ENCODE data around the gene MGAT5.

Gene MGAT5

DNA sequence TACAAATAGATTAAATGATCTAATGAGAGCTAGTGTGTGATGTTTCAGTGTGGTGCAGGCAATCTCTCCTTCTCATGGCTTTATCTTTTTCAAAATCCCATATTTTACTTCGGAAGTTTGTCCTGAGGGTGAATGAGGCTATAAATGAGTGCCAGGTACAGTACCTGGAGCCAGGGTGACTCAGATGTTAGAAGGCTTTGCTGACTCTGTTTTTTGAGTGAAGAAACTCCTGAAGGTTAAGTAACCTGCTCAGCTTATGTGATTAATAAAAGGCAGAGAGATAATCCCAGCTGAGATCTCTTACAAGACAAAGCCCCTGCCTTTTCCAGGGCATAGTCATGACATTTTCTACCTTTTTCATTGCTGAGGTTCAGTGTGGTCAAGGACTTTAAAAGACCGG is 52.6 kb downstream of the MGAT5 start:
- no peak for DNase-seq

GRCh38 chr2:134307334-134307733 is 53.5 kb downstream of the MGAT5 start:
- no peak for DNase-seq

DNA sequence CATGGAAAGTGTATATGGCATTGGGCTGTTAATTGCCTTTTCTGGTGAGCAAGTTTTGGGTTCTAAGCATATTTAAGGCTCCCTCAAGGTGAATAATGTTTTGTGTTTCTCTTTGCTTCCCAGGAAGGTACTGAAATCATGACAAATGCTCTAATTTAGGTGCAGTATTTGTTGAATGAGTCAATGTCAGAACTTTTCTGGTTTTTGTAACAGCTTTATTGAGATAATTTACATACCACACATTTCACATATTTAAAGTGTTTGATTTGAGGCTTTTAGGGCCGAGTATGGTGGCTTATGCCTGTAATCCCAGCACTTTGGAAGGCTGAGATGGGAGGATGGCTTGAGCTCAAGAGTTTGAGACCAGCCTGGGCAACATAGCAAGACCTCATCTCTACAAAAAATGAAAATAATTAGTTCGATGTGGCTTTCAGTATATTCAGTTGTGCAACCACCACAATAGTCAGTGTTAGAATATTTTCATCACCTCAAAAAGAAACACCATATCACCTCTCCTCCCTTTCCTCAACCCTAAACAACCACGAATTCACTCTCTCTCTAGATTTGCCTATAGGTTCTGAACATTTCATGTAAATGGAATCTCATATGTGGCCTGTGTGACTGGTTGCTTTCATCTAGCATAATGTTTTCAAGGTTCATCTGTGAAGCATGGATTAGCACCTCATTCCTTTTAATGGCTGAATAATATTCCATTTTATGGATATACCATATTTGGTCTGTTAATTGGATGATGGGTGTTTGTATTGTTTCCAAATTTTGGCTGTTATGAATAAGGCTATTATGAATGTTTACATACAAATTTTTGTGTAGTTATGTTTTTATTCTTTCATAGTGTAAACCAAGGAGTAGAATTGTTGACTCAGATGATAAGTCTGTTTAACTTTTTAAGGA is 54.9 kb downstream of the MGAT5 start:
- DNase-seq: no peak

DNA sequence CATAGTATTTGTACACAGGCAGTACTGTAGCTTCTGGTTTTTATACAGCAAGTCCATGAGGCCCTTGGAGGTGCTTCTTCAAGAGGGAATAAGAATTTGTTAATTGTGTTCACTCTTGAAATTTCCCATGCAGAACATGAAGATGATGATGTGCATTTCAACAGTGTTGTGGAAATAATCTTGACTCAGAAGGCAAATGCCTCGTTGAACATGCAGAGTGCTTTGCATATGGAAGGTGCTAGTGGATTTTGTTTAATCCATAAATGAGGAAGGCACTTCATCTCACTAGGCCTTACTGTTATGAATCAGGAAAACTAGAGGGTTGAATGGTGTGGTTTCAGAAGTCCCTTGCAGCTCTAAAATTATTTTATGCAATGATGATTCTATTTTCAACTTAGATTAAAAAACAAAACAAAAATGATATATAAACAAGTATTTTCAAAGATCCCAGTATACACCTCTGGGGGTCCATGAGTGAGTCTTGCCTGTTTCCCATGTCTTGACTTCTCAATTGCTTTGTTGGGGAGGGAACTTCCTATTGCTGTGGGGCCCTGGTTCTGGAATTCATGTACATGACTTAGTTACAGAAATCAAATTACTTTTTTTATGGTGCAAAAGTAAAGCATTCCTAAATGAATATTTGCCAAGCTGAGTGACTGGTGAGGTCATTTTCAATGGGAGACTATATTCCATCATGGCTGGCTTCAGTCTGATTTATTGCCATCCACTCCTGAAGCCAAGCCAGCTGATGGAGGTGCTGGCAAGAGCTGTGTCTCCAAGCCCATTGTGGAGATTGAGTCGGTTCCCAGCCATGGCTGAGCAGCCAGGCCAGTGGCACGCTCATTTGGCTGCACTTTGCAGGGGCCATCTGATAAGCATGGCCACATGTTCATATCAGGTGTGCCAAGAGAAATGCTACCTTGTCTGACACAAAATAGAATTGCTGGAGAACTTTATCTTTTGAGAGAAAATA is 56.5 kb downstream of the MGAT5 start:
- no peak for DNase-seq

DNA sequence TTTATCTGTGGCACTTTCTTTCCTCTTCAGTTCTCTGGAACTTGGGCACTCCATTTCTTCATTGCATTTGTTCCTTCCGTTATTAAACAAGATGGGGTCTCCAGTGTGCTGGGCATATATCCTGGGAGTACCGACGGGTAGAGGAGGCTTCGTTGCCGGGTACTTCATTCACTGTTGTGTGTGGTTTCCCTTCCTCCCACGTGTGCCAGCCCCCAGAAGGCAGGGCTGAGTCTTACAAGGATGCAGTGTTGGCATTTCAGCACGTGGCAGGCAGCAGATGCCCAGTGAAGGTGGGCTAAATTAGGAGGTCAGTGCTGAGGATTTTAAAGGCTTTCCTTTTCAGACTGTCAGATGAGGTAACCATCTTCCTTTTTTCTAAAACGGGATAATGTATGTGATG is 58.6 kb downstream of the MGAT5 start:
- no peak for DNase-seq

DNA sequence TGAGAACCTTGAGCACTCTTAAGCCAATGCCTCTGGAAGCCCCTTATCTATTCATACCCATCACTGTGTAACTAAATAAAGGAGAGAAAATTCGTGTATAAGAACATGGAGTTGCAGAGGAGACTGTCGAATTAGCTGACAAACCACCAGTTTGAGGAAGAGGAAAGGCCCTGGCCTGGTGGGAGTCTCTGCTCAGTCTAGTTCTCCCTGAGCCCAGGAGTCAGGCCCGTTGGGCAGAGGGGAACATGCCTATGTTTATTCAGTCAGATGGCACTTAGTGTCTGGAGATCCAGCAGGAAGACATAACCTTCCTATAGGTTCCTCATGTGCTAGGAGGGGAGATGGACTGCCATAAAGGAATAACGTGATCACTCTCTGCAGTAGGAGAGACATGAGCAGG is 60.3 kb downstream of the MGAT5 start:
- no peak for DNase-seq

DNA sequence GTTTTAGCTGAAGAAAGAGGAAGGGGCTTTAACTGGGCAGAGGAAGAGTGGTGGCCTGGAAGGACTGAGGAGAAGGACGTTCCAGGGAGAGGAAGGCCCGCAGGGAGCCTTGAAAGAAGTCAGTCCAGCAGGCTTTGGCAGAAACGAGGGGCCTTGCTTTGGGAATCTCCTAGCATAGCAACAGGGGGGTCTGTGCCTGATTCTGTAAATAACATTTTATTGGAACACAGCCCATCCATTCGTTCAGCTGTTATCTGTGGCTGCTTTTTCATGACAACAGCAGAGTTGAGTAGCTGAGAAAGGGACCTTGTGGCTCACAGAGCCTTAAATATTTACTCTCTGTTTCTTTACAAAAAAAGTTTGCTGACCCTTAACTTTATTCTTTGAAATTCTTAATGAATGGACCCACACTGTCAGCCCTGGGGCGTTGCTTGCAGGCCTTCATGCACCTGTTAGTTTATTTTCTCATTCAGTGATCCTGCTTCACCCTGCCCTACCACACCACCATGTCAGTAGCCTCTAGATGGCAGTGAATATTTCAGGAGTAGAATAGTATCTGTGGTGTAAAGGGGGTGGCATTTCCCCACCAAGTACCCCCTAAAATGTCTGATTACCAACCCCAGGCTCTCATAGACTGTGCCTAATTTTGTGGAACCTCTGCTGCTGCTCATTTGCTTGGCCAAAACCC is 61.0 kb downstream of the MGAT5 start:
- no peak for DNase-seq

DNA sequence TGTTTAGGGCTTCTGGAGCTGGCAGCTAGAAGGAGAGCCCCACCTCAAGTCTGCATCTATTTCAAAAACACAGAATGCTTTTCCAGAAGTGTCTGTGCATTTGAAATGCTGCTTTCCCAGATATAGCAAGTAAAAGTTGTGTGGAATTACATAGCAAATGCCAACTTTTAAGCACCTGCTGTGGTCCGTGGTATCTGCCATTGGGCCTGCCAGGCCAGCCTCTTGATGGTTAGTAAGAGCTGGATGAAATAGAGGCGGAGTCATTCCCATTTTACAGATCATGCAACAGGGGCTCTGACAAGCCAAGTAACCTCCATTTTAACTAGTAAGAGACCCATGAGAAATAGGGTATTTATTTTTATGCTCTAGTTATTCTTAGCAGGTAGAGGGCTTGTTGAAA is 61.6 kb downstream of the MGAT5 start:
- DNase-seq: no peak

DNA sequence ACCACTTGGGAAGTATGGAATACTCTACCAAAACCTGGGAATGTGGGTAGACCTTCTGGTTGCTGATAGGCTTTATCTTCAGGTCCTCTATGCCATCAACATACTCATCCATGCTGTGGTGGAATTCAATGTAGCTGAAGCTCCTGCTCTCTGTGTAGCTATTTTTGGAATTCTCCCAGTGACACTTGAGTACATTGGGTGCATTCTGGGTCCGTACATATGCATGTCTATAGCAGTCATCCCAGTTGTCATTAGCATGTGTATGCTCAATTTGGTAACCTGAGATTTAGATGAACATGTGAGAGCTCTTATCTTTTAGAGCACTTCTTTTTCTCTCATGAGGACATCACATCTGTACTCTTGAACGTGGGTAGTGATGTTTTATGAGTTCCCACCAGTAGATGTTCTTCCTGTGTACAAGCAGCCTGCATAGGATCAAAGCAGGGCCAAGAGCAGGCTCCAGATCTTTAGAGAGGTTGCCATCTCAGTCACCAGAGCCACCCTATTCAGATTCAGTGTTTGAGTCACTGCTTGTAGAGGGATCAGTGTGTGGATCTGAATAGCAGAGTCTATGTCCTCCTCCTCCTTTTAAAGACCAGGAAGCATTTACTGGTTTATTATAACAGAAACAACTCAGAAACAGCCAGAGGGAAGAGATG is 65.9 kb downstream of the MGAT5 start:
- DNase-seq: no peak

- no peak for DNase-seq
These were observed 67.1 kb downstream of the MGAT5 start for GRCh38 chr2:134320930-134321329.

DNA sequence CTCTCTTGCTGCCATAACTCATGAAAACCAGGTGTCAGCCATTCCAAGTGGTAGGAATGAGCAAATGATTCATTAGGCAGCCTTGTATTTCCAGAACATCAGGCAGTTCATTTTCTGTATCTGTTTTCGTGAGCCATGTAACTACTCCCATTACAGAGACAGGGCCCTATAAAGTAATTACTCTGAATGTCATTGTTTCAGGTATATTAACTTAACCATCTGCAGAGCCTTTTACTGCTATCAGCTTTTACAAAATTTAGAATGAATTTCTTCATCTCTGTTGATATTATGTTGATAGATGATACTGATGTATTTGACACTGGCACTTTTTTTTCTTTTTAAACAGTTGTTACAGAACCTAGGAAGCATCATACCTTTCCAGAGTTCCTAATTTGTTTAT is 69.9 kb downstream of the MGAT5 start:
- DNase-seq: no peak

DNA sequence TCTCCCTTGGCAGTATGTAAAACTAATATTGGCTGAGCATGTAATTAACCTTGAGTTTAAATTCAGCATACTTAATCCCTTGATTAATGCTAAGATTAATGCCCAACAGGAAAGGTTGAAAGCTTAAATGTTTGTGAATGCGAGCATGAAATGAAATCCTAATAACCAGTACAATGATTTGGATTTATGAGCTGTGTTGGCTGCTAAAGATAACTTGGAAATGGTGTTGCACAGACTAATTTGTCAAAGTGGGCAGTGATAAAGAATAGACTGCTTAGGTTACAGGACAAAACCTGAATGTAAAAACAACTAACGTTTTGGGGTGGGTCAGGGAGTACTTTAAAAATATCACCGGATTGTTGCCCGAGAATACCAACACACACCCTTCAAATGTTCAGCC is 70.6 kb downstream of the MGAT5 start:
- no peak for DNase-seq

- DNase-seq: no peak
These were observed 71.1 kb downstream of the MGAT5 start for GRCh38 chr2:134324947-134325346.

DNA sequence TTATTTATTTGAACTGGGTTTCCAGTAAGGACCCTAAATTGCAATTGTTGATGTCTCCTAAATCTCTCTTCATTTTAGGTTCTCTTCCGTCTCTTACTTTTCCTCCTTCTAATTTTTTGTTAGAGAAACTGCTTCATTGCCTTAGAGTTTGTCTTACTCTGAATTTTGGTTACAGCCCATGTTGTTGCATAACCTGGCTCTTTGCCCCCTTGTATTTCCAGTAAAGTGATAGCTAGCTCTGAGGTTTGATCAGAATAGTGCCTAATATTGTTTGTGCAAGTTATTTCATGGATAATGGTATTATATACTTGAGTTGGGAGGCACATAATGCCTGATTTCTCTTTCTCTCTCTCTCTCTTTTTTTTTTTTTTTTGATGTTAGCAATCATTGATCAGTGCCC is 71.8 kb downstream of the MGAT5 start:
- no peak for DNase-seq

GRCh38 chr2:134327367-134327766 is 73.5 kb downstream of the MGAT5 start:
- DNase-seq: no peak

GRCh38 chr2:134331081-134331480 is 77.2 kb downstream of the MGAT5 start:
- no peak for DNase-seq

DNA sequence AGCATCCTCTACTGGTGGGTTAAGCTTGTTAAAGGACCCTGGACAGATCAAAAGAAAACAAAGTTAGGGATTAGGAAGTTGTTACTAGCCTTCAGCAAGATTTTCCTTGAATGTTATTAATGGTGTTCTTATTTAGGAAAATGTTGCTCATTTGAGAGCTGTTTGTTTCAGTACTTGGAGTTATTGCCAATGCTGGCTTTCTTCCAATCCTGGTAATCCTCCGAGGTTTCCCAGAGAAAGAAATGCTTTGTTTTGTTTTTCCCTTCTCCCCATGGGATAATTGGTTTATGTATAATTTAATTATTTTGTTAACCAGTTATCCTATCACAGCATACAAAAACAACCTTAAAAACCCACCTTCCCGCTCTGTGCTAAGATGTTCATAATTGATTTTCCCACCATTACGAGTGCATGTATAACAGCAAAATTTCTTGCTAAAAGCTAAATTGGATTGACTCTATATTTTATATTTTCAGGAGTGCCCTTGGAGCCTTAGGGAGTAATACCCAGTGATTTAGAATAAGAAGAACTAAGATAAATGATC is 79.8 kb downstream of the MGAT5 start:
- DNase-seq: no peak

DNA sequence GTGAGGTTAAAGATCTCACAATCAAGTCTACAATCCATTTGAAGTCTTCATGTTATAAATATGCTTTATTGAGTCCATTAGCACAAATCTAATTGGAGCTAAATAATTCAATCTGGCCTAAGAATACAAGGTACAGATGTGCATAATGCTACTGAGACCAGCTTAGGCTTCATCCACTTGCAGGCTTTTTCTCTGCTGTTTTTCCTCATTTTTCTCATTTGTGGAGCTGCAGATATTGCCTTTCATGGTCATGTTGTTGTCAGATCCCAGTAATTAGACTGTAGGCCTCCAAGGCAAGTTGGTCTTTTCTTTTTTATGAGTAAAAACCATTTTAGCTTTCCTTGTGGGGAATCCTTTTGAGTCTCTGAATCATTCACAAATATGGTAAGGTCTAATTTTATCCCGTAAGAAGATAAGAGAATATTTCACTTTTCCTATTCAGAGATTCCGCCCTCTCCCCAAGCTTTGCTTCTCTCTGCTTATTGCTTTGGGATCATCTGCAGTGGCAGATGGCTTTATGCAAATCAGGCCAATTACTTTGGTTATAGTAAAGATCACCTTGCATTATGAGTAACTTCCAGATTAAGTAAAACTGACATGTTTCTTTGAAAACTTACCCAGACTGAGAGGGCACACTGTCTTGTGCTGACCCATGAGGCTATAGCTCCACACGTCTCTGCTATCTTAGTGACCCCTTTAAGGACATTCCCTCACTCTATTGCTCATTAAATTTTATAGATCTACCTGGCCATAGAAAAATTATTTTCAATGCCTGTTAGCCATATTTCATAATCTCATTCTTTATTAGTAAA is 80.9 kb downstream of the MGAT5 start:
- DNase-seq: no peak

- no peak for DNase-seq
These were observed 81.7 kb downstream of the MGAT5 start for GRCh38 chr2:134335601-134336000.

DNA sequence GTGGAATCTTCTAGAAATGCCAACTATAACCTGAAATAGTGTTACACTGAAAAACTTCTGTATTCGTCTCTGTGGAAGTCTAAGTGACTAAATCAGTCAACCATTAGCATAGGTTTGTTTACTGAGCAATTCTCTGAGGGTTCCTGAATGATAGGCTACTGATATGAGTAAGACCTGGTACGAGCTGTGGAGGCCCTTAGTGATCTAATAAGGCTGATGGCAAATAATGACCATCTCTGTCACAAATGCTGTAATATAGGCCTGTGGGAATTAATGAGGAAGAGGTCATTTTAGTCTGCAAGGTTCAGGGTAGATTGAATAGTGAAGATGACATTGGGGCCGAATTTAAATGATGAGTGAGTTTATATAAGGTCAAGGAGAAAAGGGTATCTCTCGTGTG is 82.5 kb downstream of the MGAT5 start:
- no peak for DNase-seq

DNA sequence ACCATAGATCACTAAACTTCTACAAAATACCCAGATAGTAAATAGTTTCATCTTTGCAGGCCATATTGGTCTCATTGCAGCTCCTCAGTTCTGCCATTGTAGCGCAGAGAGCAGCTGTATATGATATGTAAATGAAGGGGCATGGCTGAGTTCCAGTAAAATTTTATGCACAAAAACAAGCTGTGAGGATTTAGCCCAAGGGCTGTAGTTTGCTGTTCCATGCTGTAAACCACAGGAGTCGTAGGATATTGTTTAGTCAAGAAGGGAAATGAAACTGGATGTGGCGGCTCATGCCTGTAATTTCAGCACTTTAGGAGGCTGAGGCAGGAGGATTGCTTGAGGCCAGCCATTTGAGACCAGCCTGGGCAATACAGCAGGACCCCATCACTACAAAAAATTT is 83.0 kb downstream of the MGAT5 start:
- DNase-seq: no peak

DNA sequence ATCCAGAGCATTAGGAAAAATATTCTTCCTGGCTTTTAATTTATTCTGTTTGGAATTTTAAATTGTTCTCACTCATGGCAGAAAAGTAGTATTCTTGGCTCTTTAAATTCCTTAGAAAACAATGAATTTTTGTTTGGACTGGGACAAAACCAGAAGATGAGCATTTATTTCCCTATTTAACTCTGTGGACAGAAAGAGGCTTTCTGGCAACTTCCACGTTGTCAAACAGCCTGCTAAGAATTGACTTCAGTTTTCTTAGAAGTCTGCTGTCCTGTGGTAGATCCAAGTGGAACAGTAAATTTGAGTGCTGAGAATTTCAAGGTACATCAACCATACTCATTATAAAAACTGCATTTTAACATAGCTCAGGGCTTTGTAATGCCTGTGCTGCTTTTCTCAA is 83.8 kb downstream of the MGAT5 start:
- no peak for DNase-seq

Measured in NCI-H1436 treated with DMSO at 0.1 percent for 48 hours (cell line).